Hepatocyte (in vitro differentiated cells): ENCODE measurements around the gene CCDC78. TPM values are rescaled to one million over a fixed set of nuclear protein-coding genes. Genes with fewer than 3 reads are reported as not detected.

ENCODE experiments used
- DNase-seq: peaks from one replicate; pipeline ENCODE4 v3.0.0-alpha.2; 2016; ENCODE audit warnings: low spot score
- H2AFZ ChIP-seq: fragments of 200-600 bp; sonication (generic); 2 replicates; pipeline ENCODE4 v1.6.0; 2016; ENCODE audit warnings: antibody characterized with exemption, mild to moderate bottlenecking
- H3K27ac ChIP-seq: fragments of 200-600 bp; sonication (generic); 2 replicates; pipeline ENCODE4 v1.5.1; 2016; ENCODE audit warnings: mild to moderate bottlenecking
- H3K27me3 ChIP-seq: fragments of 200-600 bp; sonication (generic); 2 replicates; pipeline ENCODE4 v1.6.1; 2016
- H3K36me3 ChIP-seq: fragments of 200-600 bp; sonication (generic); replicated peaks from 2 replicates; pipeline ENCODE4 v1.5.1; 2016; ENCODE audit warnings: low read depth; ENCODE audit not compliant: insufficient read depth
- H3K4me1 ChIP-seq: fragments of 200-600 bp; sonication (generic); 2 replicates; pipeline ENCODE4 v1.5.1; 2016; ENCODE audit warnings: mild to moderate bottlenecking, moderate library complexity; ENCODE audit not compliant: insufficient read depth
- H3K4me2 ChIP-seq: fragments of 200-600 bp; sonication (generic); 2 replicates; pipeline ENCODE4 v1.6.0; 2016
- H3K4me3 ChIP-seq: fragments of 200-600 bp; sonication (generic); 2 replicates; pipeline ENCODE4 v1.5.1; 2016; ENCODE audit warnings: mild to moderate bottlenecking
- H3K79me2 ChIP-seq: fragments of 200-600 bp; sonication (generic); 2 replicates; pipeline ENCODE4 v1.6.0; 2017; ENCODE audit warnings: mild to moderate bottlenecking
- H3K9me2 ChIP-seq: fragments of 200-600 bp; sonication (generic); replicated peaks from 2 replicates; pipeline ENCODE4 v1.6.0; 2017; ENCODE audit warnings: mild to moderate bottlenecking; ENCODE audit not compliant: insufficient read depth
- H3K9me3 ChIP-seq: fragments of 200-600 bp; sonication (generic); 2 replicates; pipeline ENCODE4 v1.5.1; 2016; ENCODE audit warnings: low read depth, mild to moderate bottlenecking
- H4K20me1 ChIP-seq: fragments of 200-600 bp; sonication (generic); 2 replicates; pipeline ENCODE4 v1.6.0; 2016; ENCODE audit warnings: mild to moderate bottlenecking; ENCODE audit not compliant: insufficient read depth, poor library complexity, severe bottlenecking
- EZH2 ChIP-seq: fragments of 200-600 bp; sonication (generic); IDR thresholded peaks from 2 replicates; pipeline ENCODE4 v1.6.1; 2016; ENCODE audit warnings: antibody characterized with exemption, mild to moderate bottlenecking, borderline replicate concordance
- EZH2phosphoT487 ChIP-seq: fragments of 200-600 bp; sonication (generic); IDR thresholded peaks from one replicate; pipeline ENCODE4 v1.6.1; 2018; ENCODE audit warnings: antibody characterized with exemption, mild to moderate bottlenecking, low read depth, moderate library complexity; ENCODE audit not compliant: unreplicated experiment, severe bottlenecking
- WGBS: methylation state at CpG from one replicate; pipeline ENCODE4 v1.1.6; 2016; ENCODE audit warnings: low lambda C conversion rate; ENCODE audit errors: missing lambda C conversion rate; 5-methylcytosine and 5-hydroxymethylcytosine counted together
- polyA plus RNA-seq: library from polyadenylated mRNA; unstranded; fragments of >200 nt; fragmentation: Nextera tagmentation; extraction: Ambion mirVana; gene quantifications from 2 replicates; pipeline ENCODE4 v1.2.1, GENCODE V29; 2016
- total RNA-seq: library from RNA; depleted of rRNA; stranded (reverse); fragments of >200 nt; gene quantifications from 2 replicates; pipeline ENCODE4 v1.2.3, GENCODE V29; 2014
- TF ChIP-seq, protein P1 (sequence below): fragments of 200-600 bp; sonication (generic); IDR thresholded peaks from 2 replicates; pipeline ENCODE4 v1.5.1; 2016; ENCODE audit warnings: antibody characterized with exemption, mild to moderate bottlenecking; ENCODE audit not compliant: poor library complexity

CCDC78 gene
- total and polyA plus RNA-seq, 2 experiments from 2014 or later: 2.2 to 6.8 TPM

GRCh38 chr16:710500-711075, 15.7 kb downstream of the CCDC78 start:
- peaks cover 51% of the 10 kb centered on the region for H3K27me3 ChIP-seq
- H3K9me3 ChIP-seq: no peaks in the 10 kb centered on the region
- no peaks in the 10 kb centered on the region for H4K20me1 ChIP-seq

GRCh38 chr16:709566-710499, 16.4 kb downstream of the CCDC78 start:
- 42% methylated on average over 30 of the region's 30 CpGs for WGBS
- Histone ChIP-seq H3K79me2 (no peaks in the 10 kb centered on the region), H3K4me2 (no peak overlapping the region), H3K27ac (no peak overlapping the region), H3K9me2 (no peaks in the 10 kb centered on the region), H2AFZ (no peak overlapping the region), H3K4me3 (no peak overlapping the region), H3K27me3 (peaks cover 54% of the 10 kb centered on the region), H3K36me3 (no peaks in the 10 kb centered on the region), H4K20me1 (no peaks in the 10 kb centered on the region), H3K4me1 (peaks cover 3% of the 10 kb centered on the region), H3K9me3 (no peaks in the 10 kb centered on the region)
- peak; percentile 71 for DNase-seq
- TF ChIP-seq EZH2: no peak
- TF ChIP-seq, protein P1, sequence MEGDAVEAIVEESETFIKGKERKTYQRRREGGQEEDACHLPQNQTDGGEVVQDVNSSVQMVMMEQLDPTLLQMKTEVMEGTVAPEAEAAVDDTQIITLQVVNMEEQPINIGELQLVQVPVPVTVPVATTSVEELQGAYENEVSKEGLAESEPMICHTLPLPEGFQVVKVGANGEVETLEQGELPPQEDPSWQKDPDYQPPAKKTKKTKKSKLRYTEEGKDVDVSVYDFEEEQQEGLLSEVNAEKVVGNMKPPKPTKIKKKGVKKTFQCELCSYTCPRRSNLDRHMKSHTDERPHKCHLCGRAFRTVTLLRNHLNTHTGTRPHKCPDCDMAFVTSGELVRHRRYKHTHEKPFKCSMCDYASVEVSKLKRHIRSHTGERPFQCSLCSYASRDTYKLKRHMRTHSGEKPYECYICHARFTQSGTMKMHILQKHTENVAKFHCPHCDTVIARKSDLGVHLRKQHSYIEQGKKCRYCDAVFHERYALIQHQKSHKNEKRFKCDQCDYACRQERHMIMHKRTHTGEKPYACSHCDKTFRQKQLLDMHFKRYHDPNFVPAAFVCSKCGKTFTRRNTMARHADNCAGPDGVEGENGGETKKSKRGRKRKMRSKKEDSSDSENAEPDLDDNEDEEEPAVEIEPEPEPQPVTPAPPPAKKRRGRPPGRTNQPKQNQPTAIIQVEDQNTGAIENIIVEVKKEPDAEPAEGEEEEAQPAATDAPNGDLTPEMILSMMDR: no peak
- TF ChIP-seq EZH2phosphoT487: no peak

More at GRCh38 chr16:710500-711075, 15.7 kb downstream of the CCDC78 start:
- H3K79me2 ChIP-seq: no peaks in the 10 kb centered on the region
- H3K36me3 ChIP-seq: no peaks in the 10 kb centered on the region
- H3K27ac ChIP-seq: no peak overlapping the region
- H3K9me2 ChIP-seq: no peaks in the 10 kb centered on the region
- no peak overlapping the region for H3K4me3 ChIP-seq
- 86% methylated on average over 21 of the region's 21 CpGs for WGBS
- no peak for DNase-seq
- H3K4me1 ChIP-seq: peaks cover 6% of the 10 kb centered on the region
- TF ChIP-seq, protein P1: no peak
- TF ChIP-seq EZH2phosphoT487: no peak
- no peak for TF ChIP-seq EZH2
- H3K4me2 ChIP-seq: no peak overlapping the region
- H2AFZ ChIP-seq: no peak overlapping the region

DNA sequence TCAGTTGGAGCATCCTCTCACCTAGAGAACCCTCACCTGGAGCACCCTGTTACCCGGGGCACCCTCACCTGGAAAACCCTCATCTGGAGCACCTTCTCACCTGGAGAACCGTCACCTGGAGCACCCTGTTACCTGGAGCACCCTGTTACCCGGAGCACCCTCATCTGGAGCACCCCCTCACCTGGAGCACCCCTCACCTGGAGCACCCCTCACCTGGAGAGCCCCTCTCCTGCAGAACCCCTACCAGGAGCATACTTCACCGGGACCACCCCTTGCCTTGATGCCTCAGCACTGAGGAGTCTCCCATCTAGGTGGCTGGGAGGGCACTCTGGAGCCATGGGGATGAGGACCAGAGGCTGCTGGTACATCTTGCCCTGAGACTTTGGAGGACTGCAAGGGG, 17.3 kb downstream of the CCDC78 start:
- Histone ChIP-seq H3K4me1 (no peaks in the 10 kb centered on the region), H3K27ac (no peak overlapping the region), H3K36me3 (no peaks in the 10 kb centered on the region), H2AFZ (no peak overlapping the region), H3K79me2 (no peaks in the 10 kb centered on the region), H3K4me2 (no peak overlapping the region), H3K9me3 (no peaks in the 10 kb centered on the region), H3K27me3 (peaks cover 59% of the 10 kb centered on the region), H3K4me3 (no peak overlapping the region), H3K9me2 (no peaks in the 10 kb centered on the region), H4K20me1 (no peaks in the 10 kb centered on the region)
- WGBS: 94% methylated on average over 3 of the region's 4 CpGs
- TF ChIP-seq EZH2: no peak
- TF ChIP-seq, protein P1: no peak
- TF ChIP-seq EZH2phosphoT487: no peak
- no peak for DNase-seq
